GM21423 (cell line): Measurements from ENCODE around the gene MON2.
A peak's percentile ranks its signal among the peaks of the same experiment; 100 is the strongest.
"Not testable (repeated sequence)": the region's sequence is repeated elsewhere in the genome, so short reads cannot be mapped to it uniquely, and the experiment has no call there.

Experiments
- ATAC-seq: cut with Tn5 transposase; IDR thresholded peaks from one replicate; pipeline ENCODE4 v1.9.1; 2021; ENCODE audit warnings: mild to moderate bottlenecking, moderate library complexity; ENCODE audit not compliant: unreplicated experiment

MON2 gene, protein sequence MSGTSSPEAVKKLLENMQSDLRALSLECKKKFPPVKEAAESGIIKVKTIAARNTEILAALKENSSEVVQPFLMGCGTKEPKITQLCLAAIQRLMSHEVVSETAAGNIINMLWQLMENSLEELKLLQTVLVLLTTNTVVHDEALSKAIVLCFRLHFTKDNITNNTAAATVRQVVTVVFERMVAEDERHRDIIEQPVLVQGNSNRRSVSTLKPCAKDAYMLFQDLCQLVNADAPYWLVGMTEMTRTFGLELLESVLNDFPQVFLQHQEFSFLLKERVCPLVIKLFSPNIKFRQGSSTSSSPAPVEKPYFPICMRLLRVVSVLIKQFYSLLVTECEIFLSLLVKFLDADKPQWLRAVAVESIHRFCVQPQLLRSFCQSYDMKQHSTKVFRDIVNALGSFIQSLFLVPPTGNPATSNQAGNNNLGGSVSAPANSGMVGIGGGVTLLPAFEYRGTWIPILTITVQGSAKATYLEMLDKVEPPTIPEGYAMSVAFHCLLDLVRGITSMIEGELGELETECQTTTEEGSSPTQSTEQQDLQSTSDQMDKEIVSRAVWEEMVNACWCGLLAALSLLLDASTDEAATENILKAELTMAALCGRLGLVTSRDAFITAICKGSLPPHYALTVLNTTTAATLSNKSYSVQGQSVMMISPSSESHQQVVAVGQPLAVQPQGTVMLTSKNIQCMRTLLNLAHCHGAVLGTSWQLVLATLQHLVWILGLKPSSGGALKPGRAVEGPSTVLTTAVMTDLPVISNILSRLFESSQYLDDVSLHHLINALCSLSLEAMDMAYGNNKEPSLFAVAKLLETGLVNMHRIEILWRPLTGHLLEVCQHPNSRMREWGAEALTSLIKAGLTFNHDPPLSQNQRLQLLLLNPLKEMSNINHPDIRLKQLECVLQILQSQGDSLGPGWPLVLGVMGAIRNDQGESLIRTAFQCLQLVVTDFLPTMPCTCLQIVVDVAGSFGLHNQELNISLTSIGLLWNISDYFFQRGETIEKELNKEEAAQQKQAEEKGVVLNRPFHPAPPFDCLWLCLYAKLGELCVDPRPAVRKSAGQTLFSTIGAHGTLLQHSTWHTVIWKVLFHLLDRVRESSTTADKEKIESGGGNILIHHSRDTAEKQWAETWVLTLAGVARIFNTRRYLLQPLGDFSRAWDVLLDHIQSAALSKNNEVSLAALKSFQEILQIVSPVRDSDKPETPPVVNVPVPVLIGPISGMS (N-terminal part only)

DNA sequence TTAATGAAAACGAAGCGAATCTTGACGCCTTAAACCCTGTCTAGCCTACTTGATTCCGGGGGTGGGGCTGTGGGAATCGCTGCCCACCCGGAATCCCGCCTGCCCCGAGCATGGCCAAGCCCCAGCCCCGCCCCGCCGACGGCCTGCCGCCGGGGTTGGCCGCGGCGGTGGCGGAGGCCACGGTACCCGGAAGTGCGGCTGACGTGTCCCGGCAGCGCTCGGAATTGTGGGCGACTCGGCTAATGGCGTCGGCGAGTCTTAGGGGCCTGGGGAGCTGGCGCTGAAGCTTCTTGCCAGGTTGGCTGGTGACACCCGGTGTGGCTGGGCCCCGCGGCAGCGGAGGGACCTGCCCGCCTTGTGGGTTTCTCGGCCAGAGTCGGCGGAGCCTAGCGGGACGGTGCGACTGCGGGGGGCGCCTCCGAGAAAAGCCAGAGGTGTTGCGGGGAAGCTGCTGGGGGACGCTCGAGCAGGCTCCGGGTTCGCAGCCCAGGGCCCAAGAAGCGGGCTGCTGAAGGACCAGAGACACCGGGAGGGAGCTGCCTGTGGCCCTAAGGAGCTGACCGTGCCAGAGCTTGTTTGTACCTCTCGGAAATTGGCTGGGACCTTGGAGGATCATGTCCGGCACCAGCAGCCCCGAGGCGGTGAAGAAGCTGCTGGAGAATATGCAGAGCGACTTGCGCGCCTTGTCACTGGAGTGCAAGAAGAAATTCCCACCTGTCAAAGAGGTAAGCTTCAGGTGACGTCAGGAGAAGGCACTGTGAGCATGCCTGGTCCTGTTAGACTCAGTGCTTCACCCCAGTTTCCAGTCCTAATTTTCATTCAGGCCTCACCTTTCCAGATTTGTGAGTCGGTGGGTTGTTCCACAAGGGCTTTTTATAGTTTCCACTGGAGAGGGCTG, at the start of gene MON2:
Gene MON2, plus strand, starts transcription at position 233 of the 898 bp plus-strand sequence. Its CDS starts 382 bp downstream, at position 615.
- peak; percentile 99 for ATAC-seq

DNA sequence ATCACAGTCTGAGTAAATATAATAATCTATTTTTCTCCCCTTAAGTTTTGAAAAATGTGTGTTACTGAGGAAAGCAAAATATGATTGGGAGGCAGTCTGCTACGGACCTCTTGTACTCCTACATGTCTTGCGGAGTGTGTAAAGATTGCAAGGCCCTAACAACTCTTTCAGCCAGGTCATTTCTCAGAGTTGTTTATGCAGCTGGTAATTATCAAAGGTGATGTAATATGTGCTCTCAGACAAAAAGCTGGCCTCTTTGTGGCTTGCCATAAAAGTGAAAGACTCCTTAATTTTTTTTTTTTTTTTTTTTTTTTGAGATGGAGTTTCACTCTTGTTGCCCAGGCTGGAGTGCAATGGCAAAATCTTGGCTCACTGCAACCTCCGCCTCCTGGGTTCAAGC, 40.5 kb upstream of the MON2 start:
- ATAC-seq, result no peak

DNA sequence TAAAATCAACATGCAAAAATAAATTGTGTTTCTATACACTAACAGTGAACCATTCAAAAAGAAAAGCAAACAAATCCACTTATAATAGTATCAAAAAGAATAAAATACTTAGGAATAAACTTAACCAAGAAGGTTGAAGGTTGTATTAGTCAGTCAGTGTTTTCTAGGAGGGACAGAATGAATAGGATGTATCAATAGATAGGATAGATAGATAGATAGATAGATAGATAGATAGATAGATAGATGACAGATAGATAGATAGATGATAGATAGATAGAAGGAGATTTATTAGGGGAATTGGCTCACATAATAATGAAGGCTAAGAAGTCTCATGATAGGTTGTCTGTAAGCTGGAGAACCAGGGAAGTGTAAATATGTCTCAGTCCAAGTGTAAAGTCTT, 37.2 kb upstream of the MON2 start:
- ATAC-seq, result no peak

DNA sequence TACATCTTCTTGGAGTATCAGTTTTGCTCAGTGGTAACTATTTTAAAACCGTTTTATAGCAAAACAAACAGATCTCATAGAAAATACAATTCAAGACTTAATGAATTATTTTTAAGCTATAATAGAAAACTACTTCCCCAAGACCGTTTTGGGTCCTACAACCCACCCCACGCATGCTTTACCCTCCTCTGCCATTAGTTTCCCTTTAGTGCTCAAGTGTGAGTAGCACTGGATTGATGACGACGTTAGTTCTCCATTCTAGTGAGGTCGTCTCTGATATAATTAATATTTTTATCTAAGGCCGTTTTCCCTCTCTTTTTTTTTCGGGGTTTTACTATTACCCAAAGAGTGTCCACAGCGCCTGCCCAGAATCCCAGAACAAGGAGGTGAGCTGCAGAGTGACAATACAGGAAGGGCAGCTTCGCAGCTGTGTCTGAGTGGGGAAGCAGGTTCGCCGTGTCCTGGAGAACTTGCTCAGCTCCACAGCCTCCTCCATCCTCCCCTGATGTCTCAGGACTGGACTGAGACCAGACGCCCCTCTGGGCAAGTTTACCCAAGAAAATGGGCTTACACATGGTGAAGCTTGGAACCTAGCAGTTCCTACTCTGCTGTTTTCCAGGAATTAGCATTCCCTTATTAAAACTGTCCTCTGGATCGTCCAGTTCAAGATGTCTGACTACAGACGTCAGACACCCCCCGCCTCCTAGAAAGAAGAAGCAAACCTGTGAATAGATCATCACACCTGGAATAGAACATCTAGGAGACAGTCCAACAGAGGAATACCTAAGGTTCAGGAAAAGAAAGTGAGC, 31.9 kb upstream of the MON2 start:
- no peak for ATAC-seq

DNA sequence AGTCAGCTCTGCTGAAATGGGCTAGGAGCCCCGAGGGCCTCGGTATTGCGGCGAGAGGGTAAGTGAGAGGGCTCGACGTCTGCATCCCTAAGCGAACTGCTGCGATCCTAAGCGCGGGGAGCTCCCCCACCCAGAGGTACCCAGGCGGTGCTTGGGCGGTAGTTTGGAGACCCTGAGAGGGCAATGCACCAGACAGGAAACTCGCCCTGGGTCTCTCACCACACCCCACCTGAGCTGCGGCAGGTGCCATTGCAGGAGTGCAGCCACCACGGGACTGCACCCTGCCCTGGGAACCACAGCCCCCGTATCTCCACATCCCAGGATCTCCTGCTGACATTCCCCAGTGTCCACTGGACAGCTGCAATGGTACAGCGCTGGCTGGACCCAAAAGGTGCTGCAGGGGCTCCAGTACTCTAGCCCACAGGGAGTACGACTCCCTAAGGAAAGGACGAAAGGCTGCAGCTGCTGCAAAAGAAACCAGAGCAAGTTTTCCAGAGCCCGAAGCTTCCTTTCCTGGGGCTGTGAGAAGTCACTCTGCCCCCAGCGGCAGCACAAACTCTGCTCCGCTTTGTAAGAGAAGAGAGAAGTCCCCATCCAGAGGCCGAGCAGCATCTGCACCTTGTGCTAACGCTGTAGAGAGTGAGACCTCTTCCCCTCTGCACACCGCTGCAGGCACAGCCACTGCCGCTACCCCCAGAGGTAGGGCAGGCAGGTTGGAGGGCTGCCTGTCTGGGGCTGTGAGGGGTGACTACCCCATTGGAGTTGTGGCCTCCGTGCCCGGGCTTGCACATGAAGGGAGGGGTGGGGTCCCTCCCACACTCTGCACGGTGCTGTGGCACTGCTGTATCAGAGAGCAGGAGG, 31.1 kb upstream of the MON2 start:
- ATAC-seq, result peak; percentile 84

DNA sequence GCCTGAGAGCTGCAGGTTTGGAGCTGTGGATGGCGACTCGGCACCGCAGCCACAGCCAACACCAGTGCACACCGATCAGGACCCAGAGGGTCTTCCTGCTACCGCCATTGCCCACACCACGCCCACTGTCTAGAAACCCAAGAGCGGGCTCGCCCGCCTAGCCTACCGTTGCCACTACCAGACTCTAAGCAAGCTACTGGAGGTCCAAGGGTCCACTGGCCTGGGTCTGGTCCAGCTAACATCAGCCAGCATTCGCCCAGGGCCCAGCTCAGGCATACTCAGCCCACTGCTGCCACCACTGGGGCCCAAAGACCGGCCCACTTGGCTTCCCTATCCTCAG, 30.5 kb upstream of the MON2 start:
- no peak for ATAC-seq

DNA sequence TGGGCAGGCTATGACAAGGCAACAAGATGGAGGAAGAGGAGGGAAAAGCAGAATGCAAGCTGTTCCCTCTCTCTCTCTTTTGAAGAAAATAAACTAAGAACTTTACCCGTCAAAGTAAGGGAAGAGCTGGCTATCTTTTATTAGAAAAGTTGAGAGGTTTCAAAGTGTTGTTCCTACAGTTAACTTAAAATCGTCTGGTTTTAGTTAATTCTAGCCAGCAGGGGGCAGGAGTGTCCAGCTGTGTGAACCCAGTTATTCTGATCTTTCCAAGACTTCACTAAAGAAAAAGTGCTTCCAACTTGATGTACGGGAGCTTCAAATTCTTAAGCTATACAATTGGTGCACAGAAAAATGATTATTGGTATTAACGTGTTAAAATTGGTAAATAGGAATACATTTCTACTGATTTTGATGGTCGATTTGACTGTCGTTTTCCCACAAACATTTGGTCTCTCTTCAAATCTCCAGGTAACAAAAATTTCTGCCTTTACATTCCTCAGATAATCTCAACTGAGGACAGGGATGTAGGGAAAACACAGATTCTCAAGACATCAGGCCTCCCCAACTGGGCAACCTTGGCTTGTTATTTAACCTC, 28.4 kb upstream of the MON2 start:
- no peak for ATAC-seq

DNA sequence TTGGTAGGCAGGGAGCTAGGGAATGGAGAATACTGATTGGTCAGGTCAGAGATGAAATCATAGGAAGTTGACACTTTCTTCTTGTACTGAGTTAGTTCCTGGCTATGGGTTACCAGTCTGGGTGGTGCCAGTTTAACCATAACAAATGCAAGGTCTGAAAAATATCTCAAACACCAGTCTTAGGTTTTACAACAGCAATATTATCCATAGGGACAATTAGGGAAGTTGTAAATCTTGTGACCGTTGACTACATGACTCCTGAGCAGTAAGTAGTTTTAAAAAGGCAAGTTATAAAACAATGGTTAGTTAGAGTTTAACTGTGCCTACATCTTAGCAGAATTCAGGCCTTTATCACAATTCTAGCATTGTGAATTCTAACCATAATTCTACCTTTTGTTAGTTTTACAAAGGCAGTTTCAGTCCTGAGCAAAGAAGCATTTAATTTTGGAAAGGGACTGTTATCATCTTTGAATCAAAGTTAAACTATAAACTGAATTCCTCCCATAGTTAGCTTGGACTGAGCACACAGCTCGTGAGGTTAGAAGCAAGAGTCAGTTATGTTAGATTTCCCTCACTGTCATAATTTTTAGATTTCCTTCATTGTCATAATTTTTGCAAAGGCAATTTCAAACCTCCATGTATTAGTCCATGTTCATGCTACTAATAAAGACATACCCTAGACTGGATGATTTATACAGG, 19.7 kb upstream of the MON2 start:
- no peak for ATAC-seq

DNA sequence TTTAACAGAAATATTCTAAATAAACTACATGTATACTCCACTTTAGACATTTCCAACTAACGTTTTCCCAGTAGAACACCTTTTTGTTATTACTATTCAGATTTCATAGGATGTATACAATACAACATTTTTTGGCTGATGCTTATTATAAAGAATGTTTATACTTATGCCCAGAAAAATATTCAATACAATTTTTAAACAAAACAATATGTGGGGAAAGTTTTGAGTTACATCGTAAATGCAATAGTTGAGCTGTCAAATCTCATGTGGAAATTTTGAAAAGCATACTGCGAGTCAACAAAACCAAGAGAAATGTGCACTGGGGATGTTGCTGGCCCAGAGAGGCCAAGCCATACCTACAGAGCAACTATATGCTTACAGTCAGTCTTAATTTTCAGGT, 18.2 kb upstream of the MON2 start:
- no peak for ATAC-seq

DNA sequence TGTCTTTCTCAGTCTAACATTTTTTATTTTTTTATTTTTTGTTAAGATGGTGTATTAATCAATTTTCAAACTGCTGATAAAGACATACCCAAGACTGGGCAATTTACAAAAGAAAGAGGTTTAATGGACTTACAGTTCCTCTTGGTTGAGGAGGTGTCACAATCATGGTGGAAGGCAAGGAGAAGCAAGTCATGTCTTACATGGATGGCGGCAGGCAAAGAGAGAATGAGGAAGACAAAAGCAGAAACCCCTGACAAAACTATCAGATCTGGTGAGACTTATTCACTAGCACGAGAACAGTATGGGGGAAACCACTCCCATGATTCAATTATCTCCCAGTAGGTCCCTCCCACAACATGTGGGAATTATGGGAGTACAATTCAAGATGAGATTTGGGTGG, 11.2 kb upstream of the MON2 start:
- ATAC-seq, result not testable (repeated sequence)

DNA sequence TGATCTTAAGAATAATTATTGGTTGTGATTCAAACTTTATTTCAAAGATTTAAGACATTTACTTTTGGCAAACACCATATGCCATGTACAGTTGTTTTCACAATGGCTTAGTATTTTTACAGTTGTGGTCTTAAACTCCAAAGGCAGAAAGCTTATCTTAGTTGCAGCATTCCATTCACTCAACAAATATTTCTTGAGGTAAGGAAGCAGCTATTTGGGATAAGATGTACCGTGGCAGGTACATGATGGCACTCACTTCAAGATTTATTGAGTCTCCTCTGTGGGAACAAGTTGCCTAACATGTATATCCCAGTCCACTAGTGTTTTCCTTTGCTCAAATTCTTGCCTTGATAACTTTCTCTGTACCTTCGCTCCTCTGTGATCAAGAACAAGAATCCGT, 8.0 kb upstream of the MON2 start:
- no peak for ATAC-seq

DNA sequence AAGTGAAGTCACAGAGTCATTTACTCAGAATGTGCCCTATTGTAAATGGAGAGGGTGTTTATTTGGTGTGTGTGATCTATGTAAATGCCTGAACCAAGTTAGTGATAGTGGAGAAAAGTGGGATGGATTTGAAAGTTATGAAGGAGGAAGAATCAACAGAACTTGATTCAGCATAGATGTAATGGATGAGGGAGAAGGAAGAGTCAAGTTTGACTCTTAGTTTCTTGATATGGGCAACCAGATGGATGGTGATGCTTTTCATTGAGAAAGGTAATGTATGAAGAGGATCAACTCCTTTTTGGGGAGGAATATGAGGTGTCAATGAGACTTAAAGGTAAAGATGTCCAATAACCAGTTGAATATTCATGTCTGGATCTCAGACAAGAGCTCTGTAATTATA, 6.7 kb upstream of the MON2 start:
- no peak for ATAC-seq

DNA sequence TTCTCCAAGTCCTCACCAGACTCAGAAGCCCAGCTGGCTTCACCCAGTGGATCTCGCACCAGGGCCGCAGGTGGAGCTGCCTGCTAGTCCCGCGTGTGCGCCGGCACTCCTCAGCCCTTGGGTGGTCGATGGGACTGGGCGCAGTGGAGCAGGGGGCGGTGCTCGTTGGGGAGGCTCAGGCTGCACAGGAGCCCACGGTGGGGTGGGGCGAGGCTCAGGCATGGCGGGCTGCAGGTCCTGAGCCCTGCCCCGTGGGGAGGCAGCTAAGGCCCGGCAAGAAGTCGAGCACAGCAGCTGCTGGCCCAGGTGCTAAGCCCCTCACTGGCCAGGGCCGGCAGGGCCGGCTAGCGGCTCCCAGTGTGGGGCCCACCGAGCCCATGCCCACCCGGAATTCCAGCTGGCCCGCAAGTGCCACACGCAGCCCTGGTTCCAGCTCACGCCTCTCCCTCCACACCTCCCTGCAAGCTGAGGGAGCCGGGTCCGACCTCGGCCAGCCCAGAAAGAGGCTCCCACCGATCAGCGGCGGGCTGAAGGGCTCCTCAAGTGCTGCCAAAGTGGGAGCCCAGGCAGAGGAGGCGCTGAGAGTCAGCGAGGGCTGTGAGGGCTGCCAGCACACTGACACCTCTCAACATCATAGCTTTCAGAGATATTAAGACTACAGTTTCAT, 5.3 kb upstream of the MON2 start:
- not testable (repeated sequence) for ATAC-seq

DNA sequence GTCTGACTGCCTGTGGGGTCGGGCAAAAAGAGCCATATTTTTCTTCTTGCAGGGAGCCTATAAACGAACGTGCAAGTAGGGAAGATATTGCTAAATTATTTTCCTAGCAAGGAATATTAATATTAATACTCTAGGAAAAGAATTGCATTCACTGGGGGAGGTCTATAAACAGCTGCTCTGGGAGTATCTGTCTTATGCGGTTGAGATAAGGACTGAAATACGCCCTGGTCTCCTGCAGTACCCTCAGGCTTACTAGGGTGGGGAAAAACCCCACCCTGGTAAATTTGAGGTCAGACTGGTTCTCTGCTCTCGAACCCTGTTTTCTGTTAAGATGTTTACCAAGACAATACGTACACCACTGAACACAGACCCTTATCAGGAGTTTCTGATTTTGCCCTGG, 3.4 kb upstream of the MON2 start:
- ATAC-seq, result not testable (repeated sequence)

DNA sequence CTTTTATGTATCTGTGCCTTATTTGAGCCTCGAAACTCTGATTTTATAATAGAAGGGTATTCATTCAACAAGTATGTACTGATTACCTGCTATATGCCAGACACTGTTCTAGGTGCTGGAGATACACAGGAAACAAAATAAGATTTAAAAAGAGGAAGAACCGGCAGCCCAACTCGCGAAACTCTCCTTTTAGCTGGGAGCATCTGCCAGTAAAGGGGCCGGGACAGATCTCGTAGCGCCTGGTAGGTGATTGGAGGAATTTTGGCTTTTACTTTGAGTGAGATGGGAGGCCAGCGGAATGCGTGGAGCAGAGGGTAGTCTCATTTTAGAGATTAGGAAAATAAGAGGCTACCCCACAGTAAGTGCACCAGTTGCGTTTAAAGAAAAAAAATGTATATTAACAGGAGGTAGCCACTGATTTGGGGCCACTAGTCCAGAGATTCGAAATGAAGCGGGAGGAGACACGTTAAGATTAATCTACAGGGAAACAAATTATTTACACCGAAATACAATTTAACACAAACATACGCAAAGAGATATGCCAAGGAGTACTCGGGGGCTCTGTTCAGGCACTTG, 520 bp upstream of the MON2 start:
- peak; percentile 33 for ATAC-seq

DNA sequence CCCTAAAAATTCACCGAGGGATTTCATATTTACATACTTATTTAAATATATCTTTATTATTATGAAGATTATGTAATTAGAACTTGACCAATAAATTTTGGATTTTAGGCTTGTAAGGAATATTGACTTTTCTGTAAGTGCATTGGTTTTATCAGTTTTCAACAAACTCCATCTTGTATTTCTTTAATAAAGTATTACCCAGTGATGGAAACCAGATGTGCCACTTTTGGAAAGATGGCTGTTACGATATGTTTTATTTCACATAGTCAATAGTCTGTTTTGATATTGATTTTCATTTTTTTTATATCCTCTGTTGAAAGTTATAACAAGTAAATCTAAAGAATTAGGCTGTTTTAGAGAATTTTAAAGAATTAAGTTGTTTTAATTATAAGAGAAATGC, 1.8 kb downstream of the MON2 start:
- no peak for ATAC-seq

DNA sequence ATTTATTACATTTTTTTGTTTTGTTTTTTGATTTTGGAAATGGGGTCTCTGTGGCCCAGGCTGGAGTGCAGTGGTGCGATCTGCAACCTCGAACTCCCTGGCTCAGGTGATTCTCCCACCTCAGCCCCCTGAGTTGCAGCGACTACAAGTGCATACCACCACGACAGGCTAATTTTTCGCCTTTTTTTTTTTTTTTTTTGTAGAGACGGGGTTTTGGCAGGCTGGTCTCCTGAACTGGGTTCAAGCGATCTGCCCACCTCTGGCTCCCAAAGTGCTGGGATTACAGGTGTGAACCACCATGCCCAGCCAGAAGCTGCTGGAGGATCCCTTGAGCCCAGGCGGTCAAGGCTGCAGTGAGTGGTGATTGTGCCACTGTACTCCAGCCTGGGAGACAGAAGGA, 2.3 kb downstream of the MON2 start:
- ATAC-seq, result no peak
